Psoas muscle (tissue), 8 donors: ENCODE measurements around the gene COMMD8. TPM values are rescaled to one million over a fixed set of nuclear protein-coding genes. Genes with fewer than 3 reads are reported as not detected.
A peak's percentile ranks its signal among the peaks of the same experiment; 100 is the strongest.

Experiments used
- ATAC-seq, 4 donors: fragments of 200-7000 bp; cut with Tn5 transposase; one replicate each; pipeline ENCODE4 v1.9.1; 2020; ENCODE audit warnings: moderate library complexity in 3 of 4, mild to moderate bottlenecking in 2 of 4
- DNase-seq, 2 donors: peaks; one replicate each; pipeline ENCODE4 v3.0.0-alpha.2; 2020
- H3K27ac ChIP-seq: fragments of 200-600 bp; one replicate; pipeline ENCODE4 v1.8.0; 2022
- H3K27me3 ChIP-seq, 3 donors: fragments of 200-600 bp in 1 of 3; one replicate each; pipeline versions ENCODE4 v1.6.1 to v1.8.0; 2013 to 2022; ENCODE audit warnings: low read length in 2 of 3, mild to moderate bottlenecking in 2 of 3, moderate library complexity in 1 of 3; ENCODE audit not compliant: insufficient read depth in 3 of 3
- H3K36me3 ChIP-seq, 2 donors: fragments of 200-600 bp in 1 of 2; one replicate each; pipeline versions ENCODE4 v1.6.1 to v1.8.0; 2013 to 2022; ENCODE audit warnings: low read depth in 1 of 2, mild to moderate bottlenecking in 1 of 2, moderate library complexity in 1 of 2; ENCODE audit not compliant: insufficient read depth in 1 of 2
- H3K4me1 ChIP-seq: fragments of 200-600 bp; one replicate; pipeline ENCODE4 v1.8.0; 2022
- H3K4me3 ChIP-seq: fragments of 200-600 bp; one replicate; pipeline ENCODE4 v1.8.0; 2022; ENCODE audit warnings: mild to moderate bottlenecking
- H3K9me3 ChIP-seq: fragments of 200-600 bp; one replicate; pipeline ENCODE4 v1.8.0; 2022
- CTCF ChIP-seq: fragments of 200-600 bp; IDR thresholded peaks from one replicate; pipeline ENCODE4 v1.8.0; 2022; ENCODE audit warnings: antibody characterized with exemption
- WGBS, 3 donors: extraction: QIAGEN DNeasy Blood & Tissue Kit; methylation state at CpG; one replicate each; pipeline versions ENCODE4 v1.1.6 to v1.1.7; 2013; 5-methylcytosine and 5-hydroxymethylcytosine counted together
- intact Hi-C, 2 donors: fragments of 100-400 bp; cut with DNase I; formaldehyde crosslinking; loops; one replicate each; pipeline versions ENCODE4 v1.11.0 to v1.14.2; 2022
- polyA plus RNA-seq, 3 donors: library from polyadenylated mRNA; stranded (reverse); fragments of 200-250 nt; gene quantifications; one replicate each; pipeline ENCODE4 v1.2.3, GENCODE V29; 2013
- total RNA-seq, 4 donors: library from RNA; stranded (reverse); fragmentation: NEBNext Ultra II Directional in 2 of 4; extraction: Animal tissue kit (Norgen Biotek cat#: 25700) in 2 of 4; gene quantifications; one replicate each; pipeline versions ENCODE4 v1.2.1 to v1.2.4, GENCODE V29; 2021 to 2023
- donor health status: healthy with polysubstance abuse.
- donor health status: DM: no; HTN: no; CAD: no; lungs with moderate emphysema.
- donor health status: Bipolar disorder and iron deficiency.
- donor health status: healthy.
- donor health status: DM: yes; HTN: yes; CAD: no.
- donor health status: DM: no; HTN: no; CAD: no.
- donor health status: DM: no; HTN: no; CAD: no.
- donor health status: DM: yes; HTN: yes; CAD: no.

The COMMD8 gene
- total and polyA plus RNA-seq, 7 donors, result 4.9 to 18.0 (median 6.2) TPM

- WGBS, 3 donors, result 35 to 42% (median 36%) methylated on average over 2 of the region's 2 CpGs
- no peak for ATAC-seq
- no peak for TF ChIP-seq CTCF
- intact Hi-C loops, result no loop called here
- no peak for DNase-seq
- no peaks in the 10 kb centered on the region for H3K36me3 ChIP-seq
- no peaks in the 10 kb centered on the region for H3K9me3 ChIP-seq
- H3K4me3 ChIP-seq, result no peak overlapping the region
- no peaks in the 10 kb centered on the region for H3K27me3 ChIP-seq
- H3K27ac ChIP-seq, result no peak overlapping the region
- H3K4me1 ChIP-seq, result no peaks in the 10 kb centered on the region
Measured at GRCh38 chr4:47466056-47466785, 2.7 kb upstream of the COMMD8 start.

GRCh38 chr4:47465004-47465403 lies 1.5 kb upstream of the COMMD8 start:
- no peak for TF ChIP-seq CTCF
- no peak overlapping the region for H3K4me3 ChIP-seq
- H3K27me3 ChIP-seq, result no peaks in the 10 kb centered on the region
- no peak overlapping the region for H3K27ac ChIP-seq
- no peaks in the 10 kb centered on the region for H3K9me3 ChIP-seq
- ATAC-seq (no peak), DNase-seq (no peak)
- 84 to 89% (median 87%) methylated on average over 2 of the region's 2 CpGs for WGBS, 3 donors
- H3K36me3 ChIP-seq, result peaks cover 0 to 2% of the 10 kb centered on the region in 2 donors
- H3K4me1 ChIP-seq, result no peaks in the 10 kb centered on the region
- intact Hi-C loops, result no loop called here

GRCh38 chr4:47462799-47463234 lies 685 bp downstream of the COMMD8 start:
- intact Hi-C loops, result loop anchor here in 1 of 2 donors (2.0 kb wide), 1 partner anchor 22 kb away; the partner anchor contains the start of gene ATP10D
- DNase-seq (no peak), ATAC-seq (peak in 2 of 4 donors; percentile 3 to 31)
- no peak for TF ChIP-seq CTCF
- Histone ChIP-seq H3K27ac (peak overlapping the region; percentile 74), H3K4me3 (peak overlapping the region; percentile 93), H3K36me3 (peaks cover 0 to 19% of the 10 kb centered on the region in 2 donors), H3K4me1 (no peaks in the 10 kb centered on the region), H3K27me3 (no peaks in the 10 kb centered on the region), H3K9me3 (no peaks in the 10 kb centered on the region)
- 7 to 11% (median 11%) methylated on average over 6 of the region's 6 CpGs for WGBS, 3 donors

- intact Hi-C loops, result no loop called here
- Histone ChIP-seq H3K27ac (no peak overlapping the region), H3K27me3 (no peaks in the 10 kb centered on the region), H3K4me3 (no peak overlapping the region), H3K4me1 (no peaks in the 10 kb centered on the region), H3K36me3 (peaks cover 0 to 55% of the 10 kb centered on the region in 2 donors), H3K9me3 (no peaks in the 10 kb centered on the region)
- ATAC-seq, result no peak
- no peak for DNase-seq
- 65 to 71% (median 65%) methylated on average over 4 of the region's 4 CpGs for WGBS, 3 donors
- TF ChIP-seq CTCF, result no peak
Measured at GRCh38 chr4:47451657-47452056, 11.8 kb downstream of the COMMD8 start.
